ENCODE measurements around the gene SFXN3.

DNA sequence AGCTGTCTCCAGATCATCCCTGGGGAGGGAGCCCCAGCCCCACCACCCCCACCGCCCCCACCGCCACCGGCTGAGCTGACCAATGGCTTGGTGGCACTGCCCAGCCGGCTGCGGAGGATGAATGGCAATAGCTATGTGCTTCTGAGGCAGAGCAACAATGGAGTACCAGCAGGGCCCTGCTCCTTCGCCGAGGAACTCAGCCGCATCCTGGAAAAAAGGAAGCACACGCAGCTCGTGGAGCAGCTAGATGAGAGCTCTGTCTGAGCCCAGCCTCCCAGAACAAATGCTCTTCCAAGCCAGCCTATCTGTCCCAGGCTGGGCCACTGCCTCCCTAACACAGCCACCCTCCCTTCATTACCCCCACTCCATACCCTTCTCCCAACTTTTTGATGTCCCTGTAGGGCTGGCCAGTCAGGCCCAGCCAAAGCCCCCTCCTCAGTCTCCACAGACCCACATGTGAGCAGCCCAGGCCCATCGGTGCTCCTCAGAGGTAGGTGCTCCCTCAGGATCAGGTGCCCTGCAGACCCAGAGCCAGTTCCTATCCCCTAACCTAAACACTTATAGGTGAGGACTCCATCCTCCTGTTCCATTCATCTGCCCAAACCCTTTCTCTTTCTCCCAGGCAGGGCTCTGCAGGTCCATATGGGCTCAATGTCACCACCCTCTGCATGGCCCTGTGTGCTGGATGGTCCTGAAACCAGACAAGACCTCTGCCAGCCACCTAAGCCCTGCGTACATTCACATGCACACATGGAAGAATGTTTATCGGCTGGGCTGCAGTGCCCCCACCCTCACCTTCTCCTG, 47.0 kb upstream of the SFXN3 start:
- TF ChIP-seq, protein P1, sequence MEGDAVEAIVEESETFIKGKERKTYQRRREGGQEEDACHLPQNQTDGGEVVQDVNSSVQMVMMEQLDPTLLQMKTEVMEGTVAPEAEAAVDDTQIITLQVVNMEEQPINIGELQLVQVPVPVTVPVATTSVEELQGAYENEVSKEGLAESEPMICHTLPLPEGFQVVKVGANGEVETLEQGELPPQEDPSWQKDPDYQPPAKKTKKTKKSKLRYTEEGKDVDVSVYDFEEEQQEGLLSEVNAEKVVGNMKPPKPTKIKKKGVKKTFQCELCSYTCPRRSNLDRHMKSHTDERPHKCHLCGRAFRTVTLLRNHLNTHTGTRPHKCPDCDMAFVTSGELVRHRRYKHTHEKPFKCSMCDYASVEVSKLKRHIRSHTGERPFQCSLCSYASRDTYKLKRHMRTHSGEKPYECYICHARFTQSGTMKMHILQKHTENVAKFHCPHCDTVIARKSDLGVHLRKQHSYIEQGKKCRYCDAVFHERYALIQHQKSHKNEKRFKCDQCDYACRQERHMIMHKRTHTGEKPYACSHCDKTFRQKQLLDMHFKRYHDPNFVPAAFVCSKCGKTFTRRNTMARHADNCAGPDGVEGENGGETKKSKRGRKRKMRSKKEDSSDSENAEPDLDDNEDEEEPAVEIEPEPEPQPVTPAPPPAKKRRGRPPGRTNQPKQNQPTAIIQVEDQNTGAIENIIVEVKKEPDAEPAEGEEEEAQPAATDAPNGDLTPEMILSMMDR (IDR thresholded peaks at IDR 0.05): no peak
- TF ChIP-seq POLR2A (IDR thresholded peaks at IDR 0.05): no peak

Measured in heart left ventricle (tissue), 13 donors.